ENCODE results near the gene RBM19.

DNA sequence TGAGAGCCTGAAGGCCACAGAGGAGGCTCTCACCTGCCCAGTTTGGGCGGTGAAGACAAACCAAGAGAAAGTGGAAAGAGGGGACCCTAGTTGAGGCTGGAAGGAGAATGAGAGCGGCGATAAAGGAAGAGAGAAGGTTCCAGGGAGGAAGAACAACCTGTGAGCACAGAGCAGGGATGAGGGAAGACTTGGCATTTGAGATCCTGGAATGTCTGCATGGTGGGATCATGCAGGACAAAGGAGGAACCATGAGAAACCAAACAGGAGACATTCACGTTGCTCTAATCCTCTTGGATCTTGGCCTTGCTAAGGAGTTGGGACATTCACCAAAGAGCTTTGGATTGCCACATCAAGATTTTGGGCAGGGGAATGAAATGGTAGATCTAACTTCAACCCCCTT is 22.9 kb upstream of the RBM19 start:
- TF ChIP-seq POLR2A (IDR thresholded peaks at IDR 0.05; ENCODE audit: low read depth, low read length) (no peak), CEBPB (IDR thresholded peaks at IDR 0.05; ENCODE audit: low read depth, low read length) (no peak), MXI1 (IDR thresholded peaks at IDR 0.05; ENCODE audit: borderline replicate concordance, low read depth, low read length) (no peak), MAZ (IDR thresholded peaks at IDR 0.05; ENCODE audit: borderline replicate concordance, low read depth, low read length) (no peak)
- TF ChIP-seq, protein P1, sequence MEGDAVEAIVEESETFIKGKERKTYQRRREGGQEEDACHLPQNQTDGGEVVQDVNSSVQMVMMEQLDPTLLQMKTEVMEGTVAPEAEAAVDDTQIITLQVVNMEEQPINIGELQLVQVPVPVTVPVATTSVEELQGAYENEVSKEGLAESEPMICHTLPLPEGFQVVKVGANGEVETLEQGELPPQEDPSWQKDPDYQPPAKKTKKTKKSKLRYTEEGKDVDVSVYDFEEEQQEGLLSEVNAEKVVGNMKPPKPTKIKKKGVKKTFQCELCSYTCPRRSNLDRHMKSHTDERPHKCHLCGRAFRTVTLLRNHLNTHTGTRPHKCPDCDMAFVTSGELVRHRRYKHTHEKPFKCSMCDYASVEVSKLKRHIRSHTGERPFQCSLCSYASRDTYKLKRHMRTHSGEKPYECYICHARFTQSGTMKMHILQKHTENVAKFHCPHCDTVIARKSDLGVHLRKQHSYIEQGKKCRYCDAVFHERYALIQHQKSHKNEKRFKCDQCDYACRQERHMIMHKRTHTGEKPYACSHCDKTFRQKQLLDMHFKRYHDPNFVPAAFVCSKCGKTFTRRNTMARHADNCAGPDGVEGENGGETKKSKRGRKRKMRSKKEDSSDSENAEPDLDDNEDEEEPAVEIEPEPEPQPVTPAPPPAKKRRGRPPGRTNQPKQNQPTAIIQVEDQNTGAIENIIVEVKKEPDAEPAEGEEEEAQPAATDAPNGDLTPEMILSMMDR (conservative IDR thresholded peaks at IDR 0.05; ENCODE audit: low read depth, low read length) = no peak
- TF ChIP-seq, protein P2, sequence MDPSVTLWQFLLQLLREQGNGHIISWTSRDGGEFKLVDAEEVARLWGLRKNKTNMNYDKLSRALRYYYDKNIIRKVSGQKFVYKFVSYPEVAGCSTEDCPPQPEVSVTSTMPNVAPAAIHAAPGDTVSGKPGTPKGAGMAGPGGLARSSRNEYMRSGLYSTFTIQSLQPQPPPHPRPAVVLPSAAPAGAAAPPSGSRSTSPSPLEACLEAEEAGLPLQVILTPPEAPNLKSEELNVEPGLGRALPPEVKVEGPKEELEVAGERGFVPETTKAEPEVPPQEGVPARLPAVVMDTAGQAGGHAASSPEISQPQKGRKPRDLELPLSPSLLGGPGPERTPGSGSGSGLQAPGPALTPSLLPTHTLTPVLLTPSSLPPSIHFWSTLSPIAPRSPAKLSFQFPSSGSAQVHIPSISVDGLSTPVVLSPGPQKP (IDR thresholded peaks at IDR 0.05; ENCODE audit: borderline replicate concordance, low read depth, low read length) = no peak
